Spleen (tissue), 11 donors: Measurements from ENCODE around the gene LCE1E. TPM values are rescaled to one million over a fixed set of nuclear protein-coding genes. Genes with fewer than 3 reads are reported as not detected.

Experiments
- DNase-seq: peaks from one replicate; pipeline ENCODE4 v3.0.0-alpha.2; 2020
- H3K27ac ChIP-seq, 8 donors: fragments of 200-600 bp; sonication (generic) in 7 of 8; 1 replicate in 4 of 8; 2 replicates in 4 of 8; pipeline versions ENCODE4 v1.5.0 to v1.8.0; 2016 to 2021; ENCODE audit warnings: inconsistent platforms in 4 of 8, mild to moderate bottlenecking in 4 of 8, moderate library complexity in 1 of 8
- H3K27me3 ChIP-seq, 7 donors: fragments of 200-600 bp; sonication (generic) in 6 of 7; replicated peaks in 1 of 7; 1 replicate in 4 of 7; 2 replicates in 3 of 7; pipeline versions ENCODE4 v1.5.0 to v1.8.0; 2016 to 2021; ENCODE audit warnings: inconsistent platforms in 3 of 7, mild to moderate bottlenecking in 1 of 7
- H3K36me3 ChIP-seq, 6 donors: fragments of 200-600 bp; sonication (generic) in 5 of 6; 1 replicate in 4 of 6; 2 replicates in 2 of 6; pipeline versions ENCODE4 v1.5.0 to v1.8.0; 2016 to 2021; ENCODE audit warnings: inconsistent platforms in 2 of 6
- H3K4me1 ChIP-seq, 6 donors: fragments of 200-600 bp; sonication (generic) in 5 of 6; 1 replicate in 3 of 6; 2 replicates in 3 of 6; pipeline versions ENCODE4 v1.5.0 to v1.8.0; 2016 to 2021; ENCODE audit warnings: inconsistent platforms in 3 of 6
- H3K4me3 ChIP-seq, 8 donors: fragments of 200-600 bp; sonication (generic) in 7 of 8; 1 replicate in 4 of 8; 2 replicates in 4 of 8; pipeline versions ENCODE4 v1.5.0 to v1.8.0; 2016 to 2021; ENCODE audit warnings: inconsistent platforms in 4 of 8, mild to moderate bottlenecking in 4 of 8, moderate library complexity in 2 of 8
- H3K9me3 ChIP-seq, 8 donors: fragments of 200-600 bp; sonication (generic) in 7 of 8; 1 replicate in 4 of 8; 2 replicates in 4 of 8; pipeline versions ENCODE4 v1.5.0 to v1.8.0; 2016 to 2021; ENCODE audit warnings: inconsistent platforms in 4 of 8
- POLR2A ChIP-seq, 3 donors: fragments of 450-650 bp; IDR thresholded peaks; one replicate each; pipeline ENCODE4 v1.5.1; 2017; ENCODE audit warnings: antibody characterized with exemption in 3 of 3, mild to moderate bottlenecking in 1 of 3
- POLR2AphosphoS5 ChIP-seq, 3 donors: sonication (generic); formaldehyde crosslinking; IDR thresholded peaks; one replicate each; pipeline ENCODE4 v1.5.1; 2017; ENCODE audit warnings: antibody characterized with exemption in 3 of 3
- WGBS, 5 donors: extraction: QIAGEN DNeasy Blood & Tissue Kit in 3 of 5; methylation state at CpG; one replicate each; pipeline versions ENCODE4 v1.1.5 to v1.1.7; 2013 to 2018; 5-methylcytosine and 5-hydroxymethylcytosine counted together
- intact Hi-C: fragments of 100-400 bp; cut with DNase I; formaldehyde crosslinking; loops from one replicate; pipeline ENCODE4 v1.15.0; 2023; ENCODE audit warnings: low total_unique reads
- polyA plus RNA-seq, 3 donors: library from polyadenylated mRNA; stranded (reverse); fragments of 200-250 nt; gene quantifications; one replicate each; pipeline ENCODE4 v1.2.1, GENCODE V29; 2013
- total RNA-seq, 7 donors: library from RNA; depleted of rRNA in 3 of 7; stranded (reverse); fragments of >200 nt in 3 of 7; fragmentation: NEBNext Ultra II Directional in 4 of 7; extraction: Animal tissue kit (Norgen Biotek cat#: 25700) in 4 of 7; gene quantifications; one replicate each; pipeline versions ENCODE4 v1.1.0 to v1.2.1, GENCODE V29; 2016 to 2021
- TF ChIP-seq, protein P1 (sequence below), 11 experiments: fragments of 200-600 bp in 7 of 11; fragments of 450-650 bp in 4 of 11; sonication (generic) in 4 of 11; IDR thresholded peaks in 8 of 11; conservative IDR thresholded peaks in 3 of 11; 1 replicate in 7 of 11; 2 replicates in 4 of 11; pipeline versions ENCODE4 v1.4.0 to v1.8.0; 2016 to 2021; ENCODE audit warnings: antibody characterized with exemption in 11 of 11, inconsistent platforms in 4 of 11, mild to moderate bottlenecking in 1 of 11
- donor health status: healthy with polysubstance abuse.
- donor health status: DM: no; HTN: no; CAD: no; lungs with moderate emphysema.
- donor health status: DM: no; HTN: no; CAD: no.
- donor health status: Bipolar disorder and iron deficiency.
- donor health status: healthy.
- donor health status: DM: no; HTN: no; CAD: no.
- donor health status: DM: yes; HTN: yes; CAD: no.

The LCE1E gene
- total and polyA plus RNA-seq, 10 donors = not detected

DNA sequence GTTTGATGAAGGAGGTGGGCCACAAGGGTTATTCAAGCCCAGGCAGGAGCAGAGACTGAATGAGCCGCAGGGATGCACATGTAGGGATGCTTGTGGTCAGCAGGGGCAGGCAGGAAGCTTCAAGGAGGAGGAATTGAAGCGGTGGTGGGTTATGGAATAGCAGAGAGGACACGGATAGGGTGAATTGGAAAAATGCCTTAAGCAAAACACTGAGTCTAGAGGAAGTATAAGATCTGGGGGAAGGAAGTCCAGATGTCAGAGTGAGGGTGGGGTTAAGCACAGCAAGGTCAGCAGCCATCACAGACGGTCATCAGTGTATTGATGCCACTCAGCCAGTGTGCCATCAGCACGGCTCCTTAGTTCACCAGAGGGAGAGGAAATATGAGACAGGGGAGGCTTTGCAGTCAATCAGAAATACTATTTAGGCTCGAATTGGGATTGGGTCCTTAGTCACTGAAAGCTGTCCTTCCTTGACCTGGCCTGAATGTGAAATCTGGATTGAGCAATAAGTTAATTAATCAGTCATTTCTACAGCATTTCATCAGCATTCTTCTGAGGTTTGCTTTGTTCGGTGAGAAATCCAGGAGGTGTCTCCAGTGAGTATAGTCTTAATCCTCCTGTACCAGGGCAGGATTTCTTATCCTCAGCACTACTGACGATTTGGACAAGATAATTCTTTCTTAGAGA, 17.1 kb upstream of the LCE1E start:
- H3K4me3 ChIP-seq = no peak overlapping the region
- 38 to 66% (median 54%) methylated on average over 8 of the region's 8 CpGs for WGBS, 5 donors
- intact Hi-C loops = no loop called here
- no peaks in the 10 kb centered on the region for H3K9me3 ChIP-seq
- H3K27ac ChIP-seq = no peak overlapping the region
- TF ChIP-seq POLR2A (IDR thresholded peaks at IDR 0.05) = no peak
- no peak for TF ChIP-seq POLR2AphosphoS5 (IDR thresholded peaks at IDR 0.05)
- TF ChIP-seq, protein P1, sequence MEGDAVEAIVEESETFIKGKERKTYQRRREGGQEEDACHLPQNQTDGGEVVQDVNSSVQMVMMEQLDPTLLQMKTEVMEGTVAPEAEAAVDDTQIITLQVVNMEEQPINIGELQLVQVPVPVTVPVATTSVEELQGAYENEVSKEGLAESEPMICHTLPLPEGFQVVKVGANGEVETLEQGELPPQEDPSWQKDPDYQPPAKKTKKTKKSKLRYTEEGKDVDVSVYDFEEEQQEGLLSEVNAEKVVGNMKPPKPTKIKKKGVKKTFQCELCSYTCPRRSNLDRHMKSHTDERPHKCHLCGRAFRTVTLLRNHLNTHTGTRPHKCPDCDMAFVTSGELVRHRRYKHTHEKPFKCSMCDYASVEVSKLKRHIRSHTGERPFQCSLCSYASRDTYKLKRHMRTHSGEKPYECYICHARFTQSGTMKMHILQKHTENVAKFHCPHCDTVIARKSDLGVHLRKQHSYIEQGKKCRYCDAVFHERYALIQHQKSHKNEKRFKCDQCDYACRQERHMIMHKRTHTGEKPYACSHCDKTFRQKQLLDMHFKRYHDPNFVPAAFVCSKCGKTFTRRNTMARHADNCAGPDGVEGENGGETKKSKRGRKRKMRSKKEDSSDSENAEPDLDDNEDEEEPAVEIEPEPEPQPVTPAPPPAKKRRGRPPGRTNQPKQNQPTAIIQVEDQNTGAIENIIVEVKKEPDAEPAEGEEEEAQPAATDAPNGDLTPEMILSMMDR (IDR thresholded peaks at IDR 0.05 in 8 of 11, conservative IDR thresholded peaks at IDR 0.05 in 3 of 11) = no peak
- H3K27me3 ChIP-seq = peaks cover 0 to 11% (median 0%) of the 10 kb centered on the region in 7 donors
- no peaks in the 10 kb centered on the region for H3K36me3 ChIP-seq
- no peak for DNase-seq
- no peaks in the 10 kb centered on the region for H3K4me1 ChIP-seq

- WGBS, 5 donors = 59 to 89% (median 75%) methylated on average over 1 of the region's 1 CpG
- no peaks in the 10 kb centered on the region for H3K4me1 ChIP-seq
Measured at GRCh38 chr1:152770411-152770810, 15.6 kb upstream of the LCE1E start.

GRCh38 chr1:152774875-152775274, 11.2 kb upstream of the LCE1E start, which contains the start of gene LCE1F:
TSS of gene LCE1F (plus strand) at chr1:152775140. CDS start at chr1:152776372, 1,232 bp downstream.
- DNase-seq = no peak
- Histone ChIP-seq H3K27ac (no peak within 1 kb of the TSS), H3K4me3 (no peak within 1 kb of the TSS), H3K9me3 (no peaks in the 10 kb centered on the region), H3K4me1 (no peaks in the 10 kb centered on the region), H3K36me3 (no peaks in the 10 kb centered on the region), H3K27me3 (peaks cover 0 to 22% (median 0%) of the 10 kb centered on the region in 7 donors)
- TF ChIP-seq POLR2A (IDR thresholded peaks at IDR 0.05) (no peak), POLR2AphosphoS5 (IDR thresholded peaks at IDR 0.05) (no peak)
- TF ChIP-seq, protein P1 (IDR thresholded peaks at IDR 0.05 in 8 of 11, conservative IDR thresholded peaks at IDR 0.05 in 3 of 11) = no peak
- 68 to 74% (median 71%) methylated on average over 6 of the region's 6 CpGs for WGBS, 5 donors
- intact Hi-C loops = no loop called here

More at GRCh38 chr1:152770411-152770810, 15.6 kb upstream of the LCE1E start:
- H3K27ac ChIP-seq = no peak overlapping the region
- no peaks in the 10 kb centered on the region for H3K36me3 ChIP-seq
- H3K9me3 ChIP-seq = no peaks in the 10 kb centered on the region
- H3K27me3 ChIP-seq = peaks cover 0 to 14% (median 0%) of the 10 kb centered on the region in 7 donors
- H3K4me3 ChIP-seq = no peak overlapping the region
- TF ChIP-seq POLR2AphosphoS5 (IDR thresholded peaks at IDR 0.05) = no peak
- TF ChIP-seq, protein P1 (IDR thresholded peaks at IDR 0.05 in 8 of 11, conservative IDR thresholded peaks at IDR 0.05 in 3 of 11) = no peak
- no peak for TF ChIP-seq POLR2A (IDR thresholded peaks at IDR 0.05)
- no peak for DNase-seq
- intact Hi-C loops = no loop called here

GRCh38 chr1:152776361-152776760, 9.7 kb upstream of the LCE1E start:
- intact Hi-C loops = no loop called here
- no peak overlapping the region for H3K4me3 ChIP-seq
- H3K4me1 ChIP-seq = no peaks in the 10 kb centered on the region
- no peaks in the 10 kb centered on the region for H3K9me3 ChIP-seq
- no peak overlapping the region for H3K27ac ChIP-seq
- no peaks in the 10 kb centered on the region for H3K36me3 ChIP-seq
- peaks cover 0 to 22% (median 0%) of the 10 kb centered on the region in 7 donors for H3K27me3 ChIP-seq
- DNase-seq = no peak
- no peak for TF ChIP-seq POLR2A (IDR thresholded peaks at IDR 0.05)
- TF ChIP-seq POLR2AphosphoS5 (IDR thresholded peaks at IDR 0.05) = no peak
- 76 to 87% (median 79%) methylated on average over 8 to 11 of the region's 11 CpGs for WGBS, 5 donors
